Vagina (tissue), 2 donors: Measurements from ENCODE around the gene SEPTIN8. TPM values are rescaled to one million over a fixed set of nuclear protein-coding genes. Genes with fewer than 3 reads are reported as not detected.

ENCODE experiments used
- DNase-seq, 2 donors: peaks; one replicate each; pipeline ENCODE4 v3.0.0-alpha.2; 2017; ENCODE audit errors: extremely low spot score in 2 of 2
- H3K27ac ChIP-seq: fragments of 200-600 bp; sonication (generic); one replicate; pipeline ENCODE4 v1.5.1; 2019
- H3K27me3 ChIP-seq: fragments of 200-600 bp; sonication (generic); one replicate; pipeline ENCODE4 v1.5.1; 2019
- H3K36me3 ChIP-seq, 2 donors: fragments of 200-600 bp; sonication (generic); one replicate each; pipeline ENCODE4 v1.5.1; 2017 to 2019
- H3K4me1 ChIP-seq: fragments of 200-600 bp; sonication (generic); one replicate; pipeline ENCODE4 v1.5.1; 2019
- H3K4me3 ChIP-seq, 2 donors: fragments of 200-600 bp; sonication (generic); 1 replicate in 1 of 2; 2 replicates in 1 of 2; pipeline ENCODE4 v1.5.1; 2016 to 2019
- H3K9me3 ChIP-seq: fragments of 200-600 bp; sonication (generic); one replicate; pipeline ENCODE4 v1.5.1; 2019
- CTCF ChIP-seq, 3 experiments: fragments of 450-650 bp in 2 of 3; fragments of 200-600 bp in 1 of 3; sonication (generic) in 1 of 3; IDR thresholded peaks; one replicate each; pipeline ENCODE4 v1.5.1; 2017 to 2019; ENCODE audit warnings: antibody characterized with exemption in 3 of 3, mild to moderate bottlenecking in 2 of 3, moderate library complexity in 2 of 3
- POLR2A ChIP-seq, 2 donors: fragments of 450-650 bp; IDR thresholded peaks; one replicate each; pipeline ENCODE4 v1.6.1; 2017; ENCODE audit warnings: antibody characterized with exemption in 2 of 2, mild to moderate bottlenecking in 2 of 2, moderate library complexity in 2 of 2
- POLR2AphosphoS5 ChIP-seq, 2 donors: sonication (generic); formaldehyde crosslinking; IDR thresholded peaks; one replicate each; pipeline ENCODE4 v1.9.0; 2017; ENCODE audit warnings: antibody characterized with exemption in 2 of 2, mild to moderate bottlenecking in 2 of 2, low read depth in 1 of 2; ENCODE audit not compliant: insufficient read depth in 1 of 2
- intact Hi-C: fragments of 100-400 bp; cut with DNase I; formaldehyde crosslinking; loops from one replicate; pipeline ENCODE4 v1.15.1; 2023
- total RNA-seq: library from RNA; depleted of rRNA; stranded (reverse); fragments of >200 nt; gene quantifications from one replicate; pipeline ENCODE4 v1.2.3, GENCODE V29; 2016

Gene SEPTIN8
- total RNA-seq, 1 donor from 2014 or later: 52.8 TPM

DNA sequence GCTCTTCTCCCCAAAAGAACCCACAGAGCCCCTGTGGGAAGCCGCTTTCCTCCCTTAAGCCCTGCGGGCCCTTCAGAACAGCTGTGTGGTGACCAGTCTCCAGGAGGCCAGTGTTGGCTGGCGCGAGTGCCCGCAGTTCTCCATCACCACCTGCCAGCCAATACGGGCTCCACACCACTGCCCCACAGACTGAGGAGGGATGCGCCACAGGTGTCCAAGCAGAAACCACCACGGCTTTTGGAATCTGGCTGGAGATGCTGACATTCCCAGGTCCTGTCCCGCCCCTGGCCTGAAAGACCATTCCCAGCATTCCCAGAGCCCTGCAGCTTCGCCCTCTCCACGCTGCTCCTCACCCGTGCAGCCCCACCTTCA is 17.0 kb downstream of the SEPTIN8 start:
- intact Hi-C loops: no loop called here
- no peak overlapping the region for H3K27ac ChIP-seq
- no peak for TF ChIP-seq POLR2AphosphoS5 (IDR thresholded peaks at IDR 0.05; ENCODE audit: insufficient read depth in 1 of 2, low read depth in 1 of 2)
- no peak for TF ChIP-seq CTCF (IDR thresholded peaks at IDR 0.05)
- TF ChIP-seq POLR2A (IDR thresholded peaks at IDR 0.05): no peak
- no peaks in the 10 kb centered on the region for H3K4me1 ChIP-seq
- no peaks in the 10 kb centered on the region for H3K27me3 ChIP-seq
- no peak overlapping the region for H3K4me3 ChIP-seq
- H3K9me3 ChIP-seq: no peaks in the 10 kb centered on the region
- peaks cover 4 to 41% of the 10 kb centered on the region in 2 donors for H3K36me3 ChIP-seq
- peak in 1 of 2 donors; percentile 70 for DNase-seq

GRCh38 chr5:132759114-132760048 is 17.7 kb downstream of the SEPTIN8 start:
- intact Hi-C loops: no loop called here
- peaks cover 4 to 34% of the 10 kb centered on the region in 2 donors for H3K36me3 ChIP-seq
- H3K9me3 ChIP-seq: no peaks in the 10 kb centered on the region
- no peak overlapping the region for H3K27ac ChIP-seq
- peak; percentile 72 to 77 for DNase-seq
- H3K27me3 ChIP-seq: no peaks in the 10 kb centered on the region
- no peaks in the 10 kb centered on the region for H3K4me1 ChIP-seq
- TF ChIP-seq POLR2AphosphoS5 (IDR thresholded peaks at IDR 0.05; ENCODE audit: insufficient read depth in 1 of 2, low read depth in 1 of 2) (no peak), CTCF (IDR thresholded peaks at IDR 0.05) (no peak), POLR2A (IDR thresholded peaks at IDR 0.05) (no peak)
- no peak overlapping the region for H3K4me3 ChIP-seq

DNA sequence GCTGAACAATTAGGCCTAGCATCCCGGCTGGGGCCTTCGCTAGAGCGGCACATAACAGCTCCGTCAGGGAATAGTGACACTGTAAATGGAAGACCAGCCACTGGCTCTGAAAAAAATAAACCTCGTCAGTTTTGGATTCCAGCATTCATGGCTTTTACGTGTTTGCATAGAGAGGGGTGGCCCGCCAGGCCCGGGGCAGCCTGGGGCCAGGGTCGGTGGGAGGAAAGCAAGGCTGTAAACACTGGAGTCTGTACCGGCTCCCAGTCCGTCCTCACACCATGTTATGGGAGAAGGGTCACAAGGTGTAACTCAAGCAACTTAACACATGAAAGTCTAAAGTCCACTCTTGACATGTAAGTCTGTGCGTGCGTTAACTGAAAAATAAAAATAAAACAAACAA is 18.6 kb downstream of the SEPTIN8 start:
- Histone ChIP-seq H3K9me3 (no peaks in the 10 kb centered on the region), H3K4me1 (no peaks in the 10 kb centered on the region), H3K27ac (no peak overlapping the region), H3K4me3 (no peak overlapping the region), H3K36me3 (peaks cover 4 to 25% of the 10 kb centered on the region in 2 donors), H3K27me3 (no peaks in the 10 kb centered on the region)
- TF ChIP-seq POLR2AphosphoS5 (IDR thresholded peaks at IDR 0.05; ENCODE audit: insufficient read depth in 1 of 2, low read depth in 1 of 2): no peak
- TF ChIP-seq POLR2A (IDR thresholded peaks at IDR 0.05): no peak
- no peak for TF ChIP-seq CTCF (IDR thresholded peaks at IDR 0.05)
- intact Hi-C loops: no loop called here
- peak in 1 of 2 donors; percentile 22 for DNase-seq

DNA sequence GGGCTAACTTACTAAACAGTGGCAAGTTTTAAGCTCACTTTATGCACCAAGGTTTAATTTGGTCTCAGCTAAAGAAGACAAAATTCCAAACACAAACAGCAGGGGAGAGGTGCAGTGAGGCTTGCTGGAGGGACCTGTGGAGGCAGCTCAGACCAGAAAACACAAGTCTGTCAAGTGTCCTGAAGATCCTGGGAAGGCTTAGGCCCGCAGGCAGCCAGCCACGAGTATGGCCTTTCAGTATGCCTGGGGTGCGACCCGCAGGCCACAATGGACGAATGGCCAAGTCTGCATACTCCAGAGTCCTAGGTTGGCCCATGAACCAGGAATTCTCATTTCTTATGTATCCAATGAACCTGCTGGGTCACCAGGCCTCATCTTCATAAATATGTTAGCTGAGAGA is 20.5 kb downstream of the SEPTIN8 start:
- TF ChIP-seq POLR2AphosphoS5 (IDR thresholded peaks at IDR 0.05; ENCODE audit: insufficient read depth in 1 of 2, low read depth in 1 of 2): no peak
- TF ChIP-seq POLR2A (IDR thresholded peaks at IDR 0.05): no peak
- TF ChIP-seq CTCF (IDR thresholded peaks at IDR 0.05): no peak
- Histone ChIP-seq H3K27ac (no peak overlapping the region), H3K36me3 (peaks cover 4 to 23% of the 10 kb centered on the region in 2 donors), H3K4me1 (no peaks in the 10 kb centered on the region), H3K27me3 (no peaks in the 10 kb centered on the region), H3K4me3 (no peak overlapping the region), H3K9me3 (no peaks in the 10 kb centered on the region)
- DNase-seq: peak in 1 of 2 donors; percentile 79
- intact Hi-C loops: no loop called here

DNA sequence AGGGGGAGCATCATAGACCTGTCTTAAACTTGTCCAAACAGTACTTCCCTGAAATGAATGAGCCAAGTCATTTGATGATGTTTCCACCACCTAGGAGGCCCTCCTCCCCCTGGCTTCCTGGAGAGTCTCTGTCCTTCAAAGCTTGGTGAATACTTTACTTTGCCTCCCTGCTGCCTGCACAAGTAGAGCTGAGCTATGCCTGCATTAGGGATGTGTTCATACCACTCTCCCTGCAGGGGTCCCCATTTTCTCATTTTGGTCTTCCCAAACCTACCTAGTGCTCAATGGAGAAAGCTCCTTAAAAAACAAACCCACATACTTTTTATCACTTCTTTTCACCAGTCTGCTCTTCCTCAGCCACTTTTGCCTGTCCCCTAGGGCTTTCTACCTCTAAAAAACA is 22.1 kb downstream of the SEPTIN8 start:
- H3K9me3 ChIP-seq: no peaks in the 10 kb centered on the region
- no peak for TF ChIP-seq POLR2A (IDR thresholded peaks at IDR 0.05)
- no peak overlapping the region for H3K27ac ChIP-seq
- DNase-seq: peak in 1 of 2 donors; percentile 61
- H3K4me3 ChIP-seq: no peak overlapping the region
- no peaks in the 10 kb centered on the region for H3K4me1 ChIP-seq
- no peaks in the 10 kb centered on the region for H3K27me3 ChIP-seq
- intact Hi-C loops: no loop called here
- peaks cover 4 to 16% of the 10 kb centered on the region in 2 donors for H3K36me3 ChIP-seq
